Urinary bladder (tissue), 4 donors: ENCODE data around the gene TDRD12. TPM values are rescaled to one million over a fixed set of nuclear protein-coding genes. Genes with fewer than 3 reads are reported as not detected.
A peak's percentile ranks its signal among the peaks of the same experiment; 100 is the strongest.
"Not testable (repeated sequence)": the region's sequence is repeated elsewhere in the genome, so short reads cannot be mapped to it uniquely, and the experiment has no call there.

Experiments used
- DNase-seq: peaks from one replicate; pipeline ENCODE4 v3.0.0-alpha.2; 2015; ENCODE audit errors: extremely low spot score
- H3K27ac ChIP-seq: one replicate; pipeline ENCODE4 v1.5.1; 2013; ENCODE audit warnings: low read depth, mild to moderate bottlenecking, moderate library complexity
- H3K36me3 ChIP-seq: one replicate; pipeline ENCODE4 v1.6.1; 2013; ENCODE audit warnings: mild to moderate bottlenecking, moderate library complexity; ENCODE audit not compliant: insufficient read depth
- H3K4me1 ChIP-seq: one replicate; pipeline ENCODE4 v1.6.1; 2013; ENCODE audit warnings: mild to moderate bottlenecking, moderate library complexity; ENCODE audit not compliant: insufficient read depth
- H3K4me3 ChIP-seq: one replicate; pipeline ENCODE4 v1.5.1; 2013; ENCODE audit warnings: low read depth, low read length
- WGBS: extraction: QIAGEN DNeasy Blood & Tissue Kit; methylation state at CpG from one replicate; pipeline ENCODE4 v1.1.7; 2013; 5-methylcytosine and 5-hydroxymethylcytosine counted together
- polyA plus RNA-seq: library from polyadenylated mRNA; stranded (reverse); fragments of 200-250 nt; gene quantifications from one replicate; pipeline ENCODE4 v1.2.3, GENCODE V29; 2013
- total RNA-seq: library from RNA; depleted of rRNA; stranded (reverse); fragments of >200 nt; gene quantifications from one replicate; pipeline ENCODE4 v1.2.3, GENCODE V29; 2014
- donor health status: healthy with polysubstance abuse.
- donor health status: healthy.

Gene TDRD12
- total and polyA plus RNA-seq, 2 donors = 0.24 to 1.1 TPM

DNA sequence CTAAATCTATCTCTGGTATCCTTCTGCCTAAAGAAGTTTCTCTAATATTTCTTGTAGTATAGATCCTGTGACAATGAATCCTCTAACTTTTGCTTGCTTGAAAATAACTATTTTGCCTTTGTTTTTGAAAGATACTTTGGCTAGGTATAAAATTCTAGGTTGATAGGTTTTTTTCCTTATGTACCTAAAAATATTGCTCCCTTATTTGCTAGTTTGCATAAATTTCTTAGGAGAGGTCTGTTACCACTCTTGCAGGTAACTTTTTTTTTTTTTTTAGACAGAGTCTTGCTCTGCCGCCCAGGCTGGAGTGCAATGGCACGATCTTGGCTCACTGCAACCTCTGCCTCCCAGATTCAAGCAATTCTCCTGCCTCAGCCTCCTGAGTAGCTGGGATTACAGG lies 15.6 kb upstream of the TDRD12 start:
- H3K4me3 ChIP-seq, H3K27ac ChIP-seq, H3K36me3 ChIP-seq, DNase-seq, H3K4me1 ChIP-seq: not testable (repeated sequence)
- WGBS = 94% methylated on average over 2 of the region's 2 CpGs

DNA sequence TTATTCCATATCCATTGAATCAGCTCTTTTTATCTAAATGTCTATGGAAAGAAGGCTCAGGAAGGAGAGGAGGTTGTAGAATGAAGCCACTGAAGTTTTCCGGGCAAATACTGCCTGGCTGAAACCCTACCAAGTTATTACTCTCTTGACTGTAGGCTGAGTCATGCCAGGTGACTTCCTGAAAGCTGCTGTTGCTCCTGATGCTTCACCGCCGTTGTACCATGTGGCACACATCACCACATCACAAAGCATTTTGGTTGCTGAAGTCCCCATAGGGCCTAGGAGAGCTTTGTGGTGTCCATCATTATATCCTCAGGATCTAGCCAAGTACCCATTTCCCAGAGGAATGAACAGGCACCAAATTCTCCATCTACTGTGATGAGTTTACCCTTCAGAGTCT lies 11.1 kb upstream of the TDRD12 start:
- 78% methylated on average over 3 of the region's 3 CpGs for WGBS
- DNase-seq = no peak
- Histone ChIP-seq H3K4me1 (no peaks in the 10 kb centered on the region), H3K36me3 (peaks cover 2% of the 10 kb centered on the region), H3K27ac (no peak overlapping the region), H3K4me3 (no peak overlapping the region)

DNA sequence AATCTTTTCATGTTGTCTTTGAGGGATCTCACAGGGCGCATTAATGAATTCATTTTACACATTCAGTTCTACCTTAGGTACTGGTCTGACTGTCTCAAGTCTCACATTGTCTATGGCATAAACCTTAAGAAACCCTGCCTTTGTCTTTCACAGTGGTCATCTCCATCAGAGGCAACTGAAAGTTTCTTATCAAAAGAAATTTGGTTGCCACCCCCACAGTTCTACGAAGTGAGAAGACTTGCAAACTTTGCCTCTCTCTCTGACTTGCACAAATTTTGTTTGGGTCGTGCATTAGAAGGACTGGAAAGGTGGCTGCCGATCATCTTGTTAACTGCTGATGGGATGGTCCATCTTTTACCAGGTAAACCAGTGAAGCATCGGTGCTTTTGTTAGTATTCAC lies 10.5 kb upstream of the TDRD12 start:
- H3K36me3 ChIP-seq = peaks cover 2% of the 10 kb centered on the region

DNA sequence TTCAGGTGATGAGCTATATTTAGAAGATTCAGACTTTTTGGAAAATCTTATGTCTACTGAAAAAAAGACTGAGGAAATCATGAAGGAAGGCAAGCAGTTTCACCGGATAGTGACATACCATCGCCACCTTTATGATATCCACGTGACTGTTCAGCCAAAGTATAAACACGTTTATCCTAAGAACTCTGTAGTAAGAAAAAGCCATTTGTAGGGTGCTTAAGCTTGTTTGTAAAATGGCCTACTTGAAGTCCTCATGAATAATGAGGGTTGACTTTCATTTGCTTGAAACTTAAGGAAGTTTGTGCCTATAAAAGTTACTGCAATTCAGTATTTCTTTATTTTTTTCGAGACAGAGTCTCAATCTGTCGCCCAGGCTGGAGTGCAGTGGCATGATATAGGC lies 7.8 kb upstream of the TDRD12 start:
- 87% methylated on average over 6 of the region's 6 CpGs for WGBS
- no peak for DNase-seq

More for the DNA sequence above, 10.5 kb upstream of the TDRD12 start:
- no peaks in the 10 kb centered on the region for H3K4me1 ChIP-seq
- no peak for DNase-seq
- no peak overlapping the region for H3K4me3 ChIP-seq
- no peak overlapping the region for H3K27ac ChIP-seq
- WGBS = 93% methylated on average over 5 of the region's 5 CpGs

DNA sequence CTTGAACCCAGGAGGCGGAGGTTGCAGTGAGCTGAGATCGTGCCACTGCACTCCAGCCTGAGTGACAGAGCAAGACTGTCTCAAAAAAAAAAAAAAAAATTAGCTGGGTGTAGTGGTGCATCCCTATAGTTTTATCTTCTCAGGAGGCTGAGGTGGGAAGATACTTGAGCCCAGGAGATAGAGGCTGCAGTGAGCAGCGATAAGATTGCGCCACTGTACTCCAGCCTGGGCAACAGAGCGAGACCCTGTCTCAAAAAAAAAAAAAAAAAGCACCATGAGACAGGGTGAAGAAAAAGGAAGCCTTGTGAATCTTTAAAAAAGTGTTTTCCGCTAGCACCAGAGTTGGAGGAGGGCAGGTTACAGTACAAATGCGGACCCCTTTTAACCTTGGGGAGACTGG lies 3.4 kb upstream of the TDRD12 start:
- H3K36me3 ChIP-seq, H3K27ac ChIP-seq, DNase-seq, H3K4me1 ChIP-seq, H3K4me3 ChIP-seq: not testable (repeated sequence)
- WGBS = 98% methylated on average over 7 of the region's 7 CpGs

More for the DNA sequence above, 7.8 kb upstream of the TDRD12 start:
- Histone ChIP-seq H3K27ac (no peak overlapping the region), H3K36me3 (peaks cover 2% of the 10 kb centered on the region), H3K4me1 (no peaks in the 10 kb centered on the region), H3K4me3 (no peak overlapping the region)

DNA sequence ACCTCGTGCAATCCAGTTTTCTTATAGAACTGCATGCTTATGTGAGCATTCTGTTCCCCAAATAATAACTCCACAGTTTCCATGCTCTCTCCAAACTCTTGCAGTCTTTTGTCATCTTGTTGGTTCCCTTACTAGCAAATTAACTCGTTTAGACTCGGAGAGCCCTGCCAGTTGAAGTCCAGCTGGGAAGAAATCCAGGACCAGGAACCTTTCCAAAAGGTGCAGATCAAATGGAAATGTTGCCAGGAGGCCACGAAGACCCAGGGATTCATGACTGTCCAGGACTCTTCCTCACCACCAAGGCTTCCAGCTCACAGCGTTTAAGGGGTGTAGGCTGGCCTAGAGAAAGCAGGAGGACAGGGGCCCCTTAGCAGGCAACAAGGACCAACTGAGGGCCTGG lies 2.1 kb upstream of the TDRD12 start:
- no peaks in the 10 kb centered on the region for H3K4me1 ChIP-seq
- no peak overlapping the region for H3K4me3 ChIP-seq
- no peak overlapping the region for H3K27ac ChIP-seq
- peaks cover 2% of the 10 kb centered on the region for H3K36me3 ChIP-seq
- WGBS = 48% methylated on average over 5 of the region's 5 CpGs
- DNase-seq = no peak

DNA sequence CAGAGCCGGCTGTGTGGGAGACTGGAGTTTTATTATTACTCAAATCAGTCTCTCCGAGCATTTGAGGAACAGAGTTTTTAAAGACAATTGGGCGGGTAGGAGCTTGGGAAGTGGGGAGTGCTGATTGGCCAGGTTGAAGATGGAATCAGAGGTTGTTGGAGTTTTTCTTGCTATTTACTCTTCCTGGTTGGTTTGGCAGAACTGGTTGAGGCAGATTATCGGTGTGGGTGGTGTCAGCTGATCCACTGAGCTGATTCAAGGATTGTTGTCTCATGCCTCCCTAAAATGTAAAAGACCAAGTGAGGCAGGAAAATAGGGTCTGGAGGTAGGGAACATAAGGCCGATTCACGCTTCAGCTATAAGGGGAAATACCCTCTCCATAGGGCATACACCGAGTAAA lies 1.3 kb upstream of the TDRD12 start:
- 84% methylated on average over 7 of the region's 7 CpGs for WGBS
- no peaks in the 10 kb centered on the region for H3K4me1 ChIP-seq
- peak; percentile 42 for DNase-seq

DNA sequence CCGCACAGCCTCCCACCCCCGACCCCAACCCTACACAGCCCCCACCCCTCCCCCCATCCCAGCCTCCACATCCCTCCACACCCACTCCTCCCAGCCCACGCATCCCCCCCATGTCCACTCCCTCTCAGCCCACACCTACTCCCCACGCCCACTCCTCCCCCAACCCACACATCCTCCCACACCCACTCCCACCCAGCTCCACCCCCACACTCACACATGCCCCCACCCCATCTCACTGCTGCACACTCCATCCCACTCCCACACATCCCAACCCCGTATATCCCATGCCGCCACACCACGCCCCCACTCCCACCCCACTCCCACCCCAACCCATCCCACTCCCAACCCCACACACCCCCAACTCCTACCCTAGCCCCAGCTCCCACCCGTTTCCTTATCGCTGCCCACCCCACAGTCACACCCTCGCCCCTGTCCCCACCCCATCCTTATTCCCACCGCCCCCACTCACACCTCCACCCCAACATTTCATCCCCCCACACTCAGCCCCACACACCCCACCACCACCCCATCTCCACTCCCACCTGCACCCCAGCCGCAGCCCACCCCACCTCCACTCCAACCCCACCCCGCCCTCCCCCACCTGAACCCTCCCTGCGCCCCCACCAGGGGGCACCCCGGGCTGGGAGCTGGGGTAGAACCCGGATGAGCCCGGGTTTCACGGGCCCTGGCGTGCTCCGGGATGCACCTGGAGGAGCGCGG lies 809 bp downstream of the TDRD12 start:
- Histone ChIP-seq H3K27ac (no peak overlapping the region), H3K36me3 (no peaks in the 10 kb centered on the region), H3K4me1 (no peaks in the 10 kb centered on the region), H3K4me3 (no peak overlapping the region)
- WGBS = 96% methylated on average over 22 of the region's 22 CpGs
- DNase-seq = no peak

More for the DNA sequence above, 1.3 kb upstream of the TDRD12 start:
- Histone ChIP-seq H3K4me3 (no peak overlapping the region), H3K36me3 (no peaks in the 10 kb centered on the region), H3K27ac (no peak overlapping the region)

DNA sequence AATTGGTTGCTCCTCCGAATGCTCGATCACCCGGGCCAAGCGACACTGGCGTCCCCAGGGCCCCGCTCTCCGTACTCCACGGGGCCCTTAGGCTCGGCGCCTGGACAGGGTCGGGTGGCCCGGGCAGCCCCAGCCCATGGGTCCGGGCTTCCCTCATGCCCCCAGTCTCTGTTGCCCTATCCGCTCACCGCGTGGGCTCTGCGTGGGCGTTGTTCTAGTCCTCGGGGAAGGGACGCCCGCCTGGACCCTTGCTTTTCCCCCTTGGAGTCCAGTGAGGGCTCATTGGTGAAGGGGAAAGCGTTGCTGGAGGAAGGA lies 1.3 kb downstream of the TDRD12 start:
- 95% methylated on average over 22 of the region's 22 CpGs for WGBS
- no peak for DNase-seq
- no peaks in the 10 kb centered on the region for H3K4me1 ChIP-seq
- H3K27ac ChIP-seq = no peak overlapping the region
- H3K4me3 ChIP-seq = no peak overlapping the region
- H3K36me3 ChIP-seq = no peaks in the 10 kb centered on the region

DNA sequence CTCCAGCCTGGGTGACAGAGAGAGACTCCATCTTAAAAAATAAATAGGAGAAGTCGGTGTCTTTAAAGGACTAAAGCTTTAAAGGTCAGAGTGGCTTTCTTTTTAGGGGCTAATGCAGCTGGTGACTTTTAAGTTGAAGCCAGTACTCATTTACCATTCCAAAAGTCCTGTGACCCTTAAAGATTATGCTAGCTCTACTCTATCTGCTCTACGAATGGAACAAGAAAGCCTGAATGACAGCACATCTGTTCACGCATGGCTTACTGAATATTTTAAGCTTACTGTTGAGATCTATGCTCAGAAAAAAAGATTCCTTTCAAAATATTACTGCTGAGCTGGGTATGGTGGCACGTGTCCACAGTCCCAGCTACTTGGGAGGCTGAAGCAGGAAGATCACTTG lies 16.4 kb downstream of the TDRD12 start:
- Histone ChIP-seq H3K27ac (no peak overlapping the region), H3K4me1 (no peaks in the 10 kb centered on the region), H3K36me3 (no peaks in the 10 kb centered on the region), H3K4me3 (no peak overlapping the region)
- 68% methylated on average over 4 of the region's 4 CpGs for WGBS
- no peak for DNase-seq

DNA sequence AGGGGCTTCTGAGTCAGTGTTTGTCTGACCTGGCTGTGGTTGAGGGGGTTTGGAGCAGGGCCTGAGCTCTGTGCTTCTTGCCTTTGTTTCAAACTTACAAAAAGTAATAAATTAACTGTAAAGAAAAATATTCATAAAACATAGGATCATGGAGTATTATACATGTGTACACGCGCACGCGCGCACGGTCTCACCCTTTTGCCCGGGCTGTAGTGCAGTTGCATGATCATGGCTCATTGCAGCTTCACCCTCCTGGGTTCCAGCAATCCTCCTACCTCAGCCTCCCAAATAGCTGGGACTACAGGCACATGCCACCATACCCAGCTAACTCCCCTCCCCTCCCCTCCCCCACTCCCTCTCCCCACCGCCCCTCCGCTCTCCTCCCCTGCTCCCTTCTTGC lies 23.5 kb downstream of the TDRD12 start:
- Histone ChIP-seq H3K4me1 (no peaks in the 10 kb centered on the region), H3K4me3 (no peak overlapping the region), H3K27ac (no peak overlapping the region), H3K36me3 (no peaks in the 10 kb centered on the region)
- WGBS = 96% methylated on average over 9 of the region's 9 CpGs
- no peak for DNase-seq

DNA sequence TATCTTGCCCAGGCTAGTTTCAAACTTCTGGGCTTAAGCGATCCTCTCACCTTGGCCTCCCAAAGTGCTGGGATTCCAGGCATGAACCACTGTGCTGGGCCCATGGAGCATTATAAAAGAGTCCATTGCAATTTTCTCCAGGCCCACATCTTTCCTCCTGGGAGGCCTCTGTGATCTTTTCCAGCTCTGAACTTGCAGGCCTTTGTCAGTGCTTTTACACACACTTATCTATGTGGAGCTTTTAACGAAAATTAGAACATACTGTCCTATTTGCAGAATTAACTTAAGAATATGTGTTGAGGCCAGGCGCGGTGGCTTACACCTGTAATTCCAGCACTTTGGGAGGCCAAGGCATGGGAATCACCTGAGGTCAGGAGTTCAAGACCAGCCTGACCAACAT lies 23.9 kb downstream of the TDRD12 start:
- 96% methylated on average over 4 of the region's 4 CpGs for WGBS
- no peak for DNase-seq
- Histone ChIP-seq H3K27ac (no peak overlapping the region), H3K4me1 (no peaks in the 10 kb centered on the region), H3K36me3 (no peaks in the 10 kb centered on the region), H3K4me3 (no peak overlapping the region)

DNA sequence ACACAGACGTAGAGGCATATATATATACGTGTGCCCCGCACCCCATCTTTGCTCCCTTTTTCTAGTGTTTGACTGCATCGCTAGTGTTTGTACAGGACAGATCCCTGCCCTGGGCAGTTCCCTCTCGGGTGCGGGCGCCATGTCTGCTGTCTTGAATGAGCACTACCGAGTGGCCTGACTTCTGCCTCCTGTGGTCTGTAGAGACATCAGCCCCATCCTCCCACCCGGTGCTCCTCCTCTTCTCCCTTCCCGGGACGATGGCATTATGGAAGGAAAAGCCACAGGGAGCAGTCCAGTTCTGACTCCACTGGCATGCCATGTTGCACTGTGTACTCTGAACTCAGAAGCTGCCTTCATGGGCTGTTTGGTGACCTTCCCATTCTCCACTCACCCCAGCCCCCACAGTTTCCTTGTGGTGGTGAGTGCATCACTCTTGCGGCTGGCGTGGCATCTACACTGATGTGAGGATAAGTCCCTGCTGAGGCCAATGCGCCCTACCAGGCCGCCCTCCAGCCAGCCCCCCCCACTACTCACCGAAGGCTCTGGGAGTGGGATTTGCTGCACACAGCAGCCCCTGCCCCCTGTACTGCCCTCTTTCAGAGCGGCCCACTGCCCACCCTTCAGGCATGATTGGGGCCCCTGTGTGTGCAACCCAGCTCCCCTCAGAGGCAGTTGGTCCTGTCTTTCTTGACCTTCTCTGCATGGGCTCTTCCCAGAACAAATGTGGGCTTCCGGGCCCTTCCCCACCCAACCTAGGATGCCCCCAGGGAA lies 25.2 kb downstream of the TDRD12 start:
- no peak for DNase-seq
- Histone ChIP-seq H3K27ac (no peak overlapping the region), H3K4me1 (no peaks in the 10 kb centered on the region), H3K4me3 (no peak overlapping the region), H3K36me3 (no peaks in the 10 kb centered on the region)
- WGBS = 88% methylated on average over 18 of the region's 18 CpGs

DNA sequence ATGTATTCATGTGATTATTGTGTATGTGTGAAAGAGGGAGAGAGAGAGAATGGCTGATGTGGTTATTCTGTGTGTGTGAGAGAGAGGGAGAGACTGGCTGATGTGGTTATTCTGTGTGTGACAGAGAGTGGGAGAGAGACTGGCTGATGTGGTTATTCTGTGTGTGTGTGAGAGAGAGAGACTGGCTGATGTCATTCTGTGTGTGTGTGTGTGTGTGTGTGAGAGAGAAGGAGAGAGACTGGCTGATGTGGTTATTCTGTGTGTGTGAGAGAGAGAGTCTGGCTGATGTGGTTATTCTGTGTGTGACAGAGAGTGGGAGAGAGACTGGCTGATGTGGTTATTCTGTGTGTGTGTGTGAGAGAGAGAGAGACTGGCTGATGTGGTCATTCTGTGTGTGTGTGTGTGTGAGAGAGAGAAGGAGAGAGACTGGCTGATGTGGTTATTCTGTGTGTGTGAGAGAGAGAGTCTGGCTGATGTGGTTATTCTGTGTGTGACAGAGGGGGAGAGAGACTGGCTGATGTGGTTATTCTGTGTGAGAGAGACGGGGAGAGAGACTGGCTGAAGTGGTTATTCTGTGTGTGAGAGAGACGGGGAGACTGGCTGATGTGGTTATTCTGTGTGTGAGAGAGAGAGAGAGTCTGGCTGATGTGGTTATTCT lies 26.2 kb downstream of the TDRD12 start:
- H3K27ac ChIP-seq, H3K36me3 ChIP-seq, H3K4me3 ChIP-seq, H3K4me1 ChIP-seq, DNase-seq: not testable (repeated sequence)
- WGBS = 30% methylated on average over 2 of the region's 2 CpGs
